Measurements from ENCODE around the gene BARX1. TPM values are rescaled to one million over a fixed set of nuclear protein-coding genes. Genes with fewer than 3 reads are reported as not detected.
A peak's percentile ranks its signal among the peaks of the same experiment; 100 is the strongest.

BARX1 gene
- total RNA-seq, 1 donor from 2014 or later = not detected

- Histone ChIP-seq H3K4me1 (no peaks in the 10 kb centered on the region), H3K9me3 (no peaks in the 10 kb centered on the region), H3K4me3 (no peak overlapping the region), H3K36me3 (no peaks in the 10 kb centered on the region), H3K27ac (no peak overlapping the region), H3K27me3 (no peaks in the 10 kb centered on the region)
- ATAC-seq = no peak
- TF ChIP-seq, protein P1, sequence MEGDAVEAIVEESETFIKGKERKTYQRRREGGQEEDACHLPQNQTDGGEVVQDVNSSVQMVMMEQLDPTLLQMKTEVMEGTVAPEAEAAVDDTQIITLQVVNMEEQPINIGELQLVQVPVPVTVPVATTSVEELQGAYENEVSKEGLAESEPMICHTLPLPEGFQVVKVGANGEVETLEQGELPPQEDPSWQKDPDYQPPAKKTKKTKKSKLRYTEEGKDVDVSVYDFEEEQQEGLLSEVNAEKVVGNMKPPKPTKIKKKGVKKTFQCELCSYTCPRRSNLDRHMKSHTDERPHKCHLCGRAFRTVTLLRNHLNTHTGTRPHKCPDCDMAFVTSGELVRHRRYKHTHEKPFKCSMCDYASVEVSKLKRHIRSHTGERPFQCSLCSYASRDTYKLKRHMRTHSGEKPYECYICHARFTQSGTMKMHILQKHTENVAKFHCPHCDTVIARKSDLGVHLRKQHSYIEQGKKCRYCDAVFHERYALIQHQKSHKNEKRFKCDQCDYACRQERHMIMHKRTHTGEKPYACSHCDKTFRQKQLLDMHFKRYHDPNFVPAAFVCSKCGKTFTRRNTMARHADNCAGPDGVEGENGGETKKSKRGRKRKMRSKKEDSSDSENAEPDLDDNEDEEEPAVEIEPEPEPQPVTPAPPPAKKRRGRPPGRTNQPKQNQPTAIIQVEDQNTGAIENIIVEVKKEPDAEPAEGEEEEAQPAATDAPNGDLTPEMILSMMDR (IDR thresholded peaks at IDR 0.05) = no peak
- intact Hi-C loops (cut with DNase I) = no loop called here
- DNase-seq = peak; percentile 58
Observed at GRCh38 chr9:93902051-93902779, 52.9 kb downstream of the BARX1 start.

Other genes starting within 250 kb of the BARX1 start
- gene PTPDC1, start 129.1 kb upstream of the BARX1 start, total RNA-seq = 10.0 TPM

All from upper lobe of right lung (tissue), 1 donor.